CD14-positive monocyte (primary cell): ENCODE data around the gene CHCHD6. TPM values are rescaled to one million over a fixed set of nuclear protein-coding genes. Genes with fewer than 3 reads are reported as not detected.

Experiments
- DNase-seq, 3 donors: peaks; one replicate each; pipeline ENCODE4 v3.0.0-alpha.2; 2011 to 2022
- H2AFZ ChIP-seq: 2 replicates; pipeline ENCODE4 v1.6.0; 2012; ENCODE audit warnings: mild to moderate bottlenecking, low read depth, low read length, inconsistent platforms; ENCODE audit not compliant: insufficient read depth, poor library complexity, severe bottlenecking
- H3K27ac ChIP-seq, 2 donors: 1 replicate in 1 of 2; 2 replicates in 1 of 2; pipeline ENCODE4 v1.5.1; 2012 to 2013; ENCODE audit warnings: low read length in 2 of 2, control low read depth in 1 of 2, inconsistent platforms in 1 of 2, low read depth in 1 of 2, mild to moderate bottlenecking in 1 of 2
- H3K27me3 ChIP-seq, 2 donors: one replicate each; pipeline versions ENCODE4 v1.6.0 to v1.6.1; 2011 to 2013; ENCODE audit warnings: low read length in 2 of 2; ENCODE audit not compliant: control insufficient read depth in 2 of 2, insufficient read depth in 2 of 2
- H3K36me3 ChIP-seq, 2 donors: replicated peaks in 1 of 2; 1 replicate in 1 of 2; 2 replicates in 1 of 2; pipeline versions ENCODE4 v1.5.1 to v1.6.1; 2012 to 2013; ENCODE audit warnings: low read length in 2 of 2, control low read depth in 1 of 2, inconsistent platforms in 1 of 2, mild to moderate bottlenecking in 1 of 2; ENCODE audit not compliant: insufficient read depth in 2 of 2, control insufficient read depth in 1 of 2
- H3K4me1 ChIP-seq, 2 donors: 1 replicate in 1 of 2; 2 replicates in 1 of 2; pipeline versions ENCODE4 v1.5.1 to v1.6.1; 2012 to 2013; ENCODE audit warnings: low read length in 2 of 2, control low read depth in 1 of 2, inconsistent platforms in 1 of 2, mild to moderate bottlenecking in 1 of 2, moderate library complexity in 1 of 2; ENCODE audit not compliant: insufficient read depth in 2 of 2, control insufficient read depth in 1 of 2
- H3K4me2 ChIP-seq: replicated peaks from 2 replicates; pipeline ENCODE3; 2012; ENCODE audit warnings: low read length, moderate library complexity, mild to moderate bottlenecking; ENCODE audit not compliant: poor library complexity, severe bottlenecking; ENCODE audit errors: extremely low read depth
- H3K4me3 ChIP-seq, 3 experiments: fragments of 200-600 bp in 1 of 3; sonication (generic) in 1 of 3; replicated peaks in 1 of 3; 1 replicate in 2 of 3; 2 replicates in 1 of 3; pipeline ENCODE4 v1.5.1; 2011 to 2013; ENCODE audit warnings: low read length in 3 of 3, mild to moderate bottlenecking in 3 of 3, control low read depth in 2 of 3, low read depth in 2 of 3, inconsistent platforms in 1 of 3, moderate library complexity in 1 of 3
- H3K79me2 ChIP-seq: 2 replicates; pipeline ENCODE4 v1.6.0; 2012; ENCODE audit warnings: mild to moderate bottlenecking, control low read depth, inconsistent platforms, low read length, moderate library complexity; ENCODE audit not compliant: insufficient read depth
- H3K9ac ChIP-seq: 2 replicates; pipeline ENCODE4 v1.6.0; 2017; ENCODE audit warnings: low read length, mild to moderate bottlenecking; ENCODE audit not compliant: insufficient read depth, poor library complexity, severe bottlenecking
- H3K9me3 ChIP-seq, 2 donors: replicated peaks in 1 of 2; 1 replicate in 1 of 2; 2 replicates in 1 of 2; pipeline versions ENCODE4 v1.5.1 to v1.6.1; 2012 to 2013; ENCODE audit warnings: low read length in 2 of 2, control low read depth in 1 of 2; ENCODE audit not compliant: control insufficient read depth in 1 of 2, insufficient read depth in 1 of 2
- H4K20me1 ChIP-seq: 2 replicates; pipeline ENCODE4 v1.6.0; 2012; ENCODE audit warnings: mild to moderate bottlenecking, low read length, control low read depth, moderate library complexity; ENCODE audit not compliant: insufficient read depth
- H3K27ac Mint-ChIP-seq, 7 donors: one replicate each; pipeline ENCODE4 v1.8.0; 2020; ENCODE audit warnings: mild to moderate bottlenecking in 7 of 7, mixed read lengths in 7 of 7, moderate library complexity in 6 of 7, inconsistent platforms in 2 of 7
- H3K27me3 Mint-ChIP-seq, 3 donors: one replicate each; pipeline ENCODE4 v1.8.0; 2021 to 2022; ENCODE audit warnings: low read depth in 3 of 3, mild to moderate bottlenecking in 3 of 3, mixed read lengths in 3 of 3, moderate library complexity in 3 of 3, inconsistent platforms in 1 of 3
- H3K36me3 Mint-ChIP-seq, 2 donors: one replicate each; pipeline ENCODE4 v1.8.0; 2020; ENCODE audit warnings: mixed read lengths in 2 of 2, inconsistent platforms in 1 of 2, mild to moderate bottlenecking in 1 of 2
- H3K4me1 Mint-ChIP-seq: one replicate; pipeline ENCODE4 v1.8.0; 2020; ENCODE audit warnings: mild to moderate bottlenecking, mixed read lengths
- H3K4me3 Mint-ChIP-seq, 2 donors: one replicate each; pipeline ENCODE4 v1.8.0; 2020; ENCODE audit warnings: mild to moderate bottlenecking in 2 of 2, mixed read lengths in 2 of 2, moderate library complexity in 1 of 2
- H3K9me3 Mint-ChIP-seq, 7 donors: one replicate each; pipeline ENCODE4 v1.8.0; 2020 to 2022; ENCODE audit warnings: mixed read lengths in 7 of 7, mild to moderate bottlenecking in 6 of 7, moderate library complexity in 6 of 7, inconsistent platforms in 2 of 7
- WGBS: methylation state at CpG from one replicate; pipeline ENCODE4 v1.1.5; 2013; ENCODE audit warnings: missing lambda C conversion rate; ENCODE audit not compliant: insufficient coverage; 5-methylcytosine and 5-hydroxymethylcytosine counted together
- intact Hi-C, 2 donors: fragments of 100-400 bp; cut with micrococcal nuclease; formaldehyde crosslinking; loops; one replicate each; pipeline versions ENCODE4 v1.15.0 to v1.15.1; 2023
- polyA plus RNA-seq, 3 donors: library from polyadenylated mRNA; depleted of rRNA in 1 of 3; unstranded in 2 of 3; stranded (reverse) in 1 of 3; fragments of 300-500 nt in 2 of 3; fragments of >200 nt in 1 of 3; fragmentation: Illumina TruSeq in 2 of 3; gene quantifications; 1 replicate in 2 of 3; 2 replicates in 1 of 3; pipeline ENCODE4 v1.2.3, GENCODE V29; 2012 to 2021
- TF ChIP-seq, protein P1 (sequence below): fragments of 200-600 bp; IDR thresholded peaks from one replicate; pipeline ENCODE4 v1.8.0; 2022; ENCODE audit warnings: antibody characterized with exemption, mild to moderate bottlenecking

CHCHD6 gene
- polyA plus RNA-seq, 3 donors, result 1.1 to 1.8 (median 1.8) TPM

DNA sequence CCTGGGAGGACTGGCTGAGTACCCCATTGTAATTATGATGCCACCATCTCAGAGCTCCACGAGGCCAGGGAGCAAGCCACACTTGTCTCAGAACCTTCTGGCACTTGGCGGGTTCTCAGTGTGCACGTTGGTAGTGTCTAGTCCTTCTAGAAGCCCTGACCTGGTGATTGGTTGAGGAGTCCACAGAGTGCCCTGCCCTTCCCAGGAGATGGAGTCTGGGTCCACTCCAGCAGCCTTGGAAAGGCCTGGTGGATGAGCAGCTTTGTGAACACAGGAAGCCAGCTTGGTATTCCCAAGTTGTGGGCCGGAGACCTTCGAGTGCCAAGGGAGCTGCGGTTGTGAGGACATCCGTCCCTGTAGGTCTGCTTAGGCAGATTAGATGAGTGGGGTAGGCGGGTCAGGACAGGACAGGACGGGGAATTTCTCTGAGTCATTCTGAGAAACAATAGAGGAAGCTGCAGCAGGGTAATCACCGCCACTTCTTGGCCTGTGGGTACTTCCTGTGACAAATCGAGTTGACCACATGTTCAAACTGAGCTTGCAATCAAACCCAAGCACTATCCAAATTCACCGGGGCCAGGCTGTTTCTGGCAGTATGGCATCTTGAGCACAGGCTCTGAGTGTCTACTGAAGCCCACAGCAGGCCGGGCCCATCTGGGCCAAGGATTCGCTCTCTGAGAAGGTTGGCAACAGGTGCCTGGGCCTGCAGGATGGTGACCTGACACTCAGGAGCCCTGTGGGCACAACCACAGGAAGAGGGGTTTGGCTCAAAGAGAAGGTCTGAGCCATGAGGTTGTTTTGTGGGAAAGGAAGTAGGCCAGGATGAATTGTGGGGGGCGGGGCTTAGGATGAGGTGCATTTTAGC, 207.4 kb downstream of the CHCHD6 start:
- H3K4me1 Mint-ChIP-seq, result peaks cover 38% of the 10 kb centered on the region
- WGBS, result 3% methylated on average over 15 of the region's 15 CpGs
- Histone ChIP-seq H3K4me1 (peaks cover 31 to 40% of the 10 kb centered on the region in 2 donors), H3K9me3 (peaks cover 6 to 52% of the 10 kb centered on the region in 2 donors), H3K79me2 (no peaks in the 10 kb centered on the region), H3K4me2 (peak overlapping the region; percentile 31), H3K27me3 (peaks cover 69 to 91% of the 10 kb centered on the region in 2 donors), H2AFZ (peak overlapping the region; percentile 55), H3K4me3 (peak overlapping the region in 1 of 3 experiments; percentile 16), H3K36me3 (no peaks in the 10 kb centered on the region), H3K9ac (peak overlapping the region; percentile 41), H4K20me1 (peaks cover 13% of the 10 kb centered on the region), H3K27ac (peak overlapping the region; percentile 75 to 84)
- TF ChIP-seq, protein P1, sequence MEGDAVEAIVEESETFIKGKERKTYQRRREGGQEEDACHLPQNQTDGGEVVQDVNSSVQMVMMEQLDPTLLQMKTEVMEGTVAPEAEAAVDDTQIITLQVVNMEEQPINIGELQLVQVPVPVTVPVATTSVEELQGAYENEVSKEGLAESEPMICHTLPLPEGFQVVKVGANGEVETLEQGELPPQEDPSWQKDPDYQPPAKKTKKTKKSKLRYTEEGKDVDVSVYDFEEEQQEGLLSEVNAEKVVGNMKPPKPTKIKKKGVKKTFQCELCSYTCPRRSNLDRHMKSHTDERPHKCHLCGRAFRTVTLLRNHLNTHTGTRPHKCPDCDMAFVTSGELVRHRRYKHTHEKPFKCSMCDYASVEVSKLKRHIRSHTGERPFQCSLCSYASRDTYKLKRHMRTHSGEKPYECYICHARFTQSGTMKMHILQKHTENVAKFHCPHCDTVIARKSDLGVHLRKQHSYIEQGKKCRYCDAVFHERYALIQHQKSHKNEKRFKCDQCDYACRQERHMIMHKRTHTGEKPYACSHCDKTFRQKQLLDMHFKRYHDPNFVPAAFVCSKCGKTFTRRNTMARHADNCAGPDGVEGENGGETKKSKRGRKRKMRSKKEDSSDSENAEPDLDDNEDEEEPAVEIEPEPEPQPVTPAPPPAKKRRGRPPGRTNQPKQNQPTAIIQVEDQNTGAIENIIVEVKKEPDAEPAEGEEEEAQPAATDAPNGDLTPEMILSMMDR, result no peak
- H3K27ac Mint-ChIP-seq, result peak overlapping the region; percentile 94 to 97 (median 96)
- H3K9me3 Mint-ChIP-seq, result peaks cover 5 to 52% (median 17%) of the 10 kb centered on the region in 7 donors
- peaks cover 32 to 46% (median 35%) of the 10 kb centered on the region in 3 donors for H3K27me3 Mint-ChIP-seq
- peaks cover 20 to 33% of the 10 kb centered on the region in 2 donors for H3K36me3 Mint-ChIP-seq
- peak overlapping the region; percentile 67 to 82 for H3K4me3 Mint-ChIP-seq
- peak; percentile 95 to 99 (median 98) for DNase-seq
- intact Hi-C loops, result loop anchor here in 1 of 2 donors (10.0 kb wide), 1 partner anchor 393 kb away; no protein-coding TSS in a partner anchor

DNA sequence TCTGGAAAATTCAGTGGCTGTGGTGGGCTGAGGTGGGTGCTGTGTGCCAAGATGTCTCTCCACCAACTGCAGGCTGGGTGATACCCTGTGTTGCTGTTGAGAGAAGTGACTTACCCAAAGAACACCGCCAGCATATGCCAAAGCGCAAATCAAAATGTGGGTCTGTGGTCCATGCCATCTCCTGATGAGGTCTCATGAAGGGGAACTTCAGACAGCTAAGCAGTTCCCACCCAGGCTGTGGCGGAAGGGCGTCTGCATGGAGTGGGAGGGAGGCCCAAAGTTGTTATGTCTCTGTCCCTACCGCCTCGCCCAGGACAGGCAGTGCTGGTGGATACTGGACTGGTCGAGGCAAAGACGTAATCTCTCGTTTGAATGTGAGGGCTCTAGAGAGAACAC, 208.0 kb downstream of the CHCHD6 start:
- H4K20me1 ChIP-seq, result peaks cover 8% of the 10 kb centered on the region
- Mint-ChIP-seq H3K4me1 (peaks cover 38% of the 10 kb centered on the region), H3K27me3 (peaks cover 39 to 52% (median 41%) of the 10 kb centered on the region in 3 donors), H3K9me3 (peaks cover 5 to 57% (median 17%) of the 10 kb centered on the region in 7 donors), H3K36me3 (peaks cover 22 to 39% of the 10 kb centered on the region in 2 donors), H3K4me3 (peak overlapping the region; percentile 67 to 82), H3K27ac (peak overlapping the region; percentile 94 to 97 (median 96))
- H2AFZ ChIP-seq, result peak overlapping the region; percentile 55
- intact Hi-C loops, result loop anchor here in 1 of 2 donors (10.0 kb wide), 1 partner anchor 393 kb away; no protein-coding TSS in a partner anchor
- no peaks in the 10 kb centered on the region for H3K79me2 ChIP-seq
- H3K27ac ChIP-seq, result peak overlapping the region; percentile 75 to 84
- peaks cover 31 to 40% of the 10 kb centered on the region in 2 donors for H3K4me1 ChIP-seq
- H3K27me3 ChIP-seq, result peaks cover 69 to 91% of the 10 kb centered on the region in 2 donors
- peak in 2 of 3 donors; percentile 37 to 40 for DNase-seq
- peak overlapping the region; percentile 41 for H3K9ac ChIP-seq
- 70% methylated on average over 7 of the region's 9 CpGs for WGBS
- peaks cover 6 to 47% of the 10 kb centered on the region in 2 donors for H3K9me3 ChIP-seq
- H3K4me3 ChIP-seq, result peak overlapping the region in 1 of 3 experiments; percentile 16
- TF ChIP-seq, protein P1, result no peak
- no peaks in the 10 kb centered on the region for H3K36me3 ChIP-seq
- peak overlapping the region; percentile 31 for H3K4me2 ChIP-seq
